K562 (cell line): ENCODE data around the gene SLC36A2. TPM values are rescaled to one million over a fixed set of nuclear protein-coding genes. Genes with fewer than 3 reads are reported as not detected.
A peak's percentile ranks its signal among the peaks of the same experiment; 100 is the strongest.
"Not testable (repeated sequence)": the region's sequence is repeated elsewhere in the genome, so short reads cannot be mapped to it uniquely, and the experiment has no call there.

Experiments
- ATAC-seq: fragments of 200-7000 bp; cut with Tn5 transposase; 3 replicates; pipeline ENCODE4 v1.9.1; 2020; ENCODE audit warnings: moderate library complexity
- BruUV-seq: library from RNA; stranded (reverse); fragments of 400-500 nt; replicated peaks from 2 replicates; lab custom pipeline; 2021; lab: Mats Ljungman, UMichigan
- CTCF ChIA-PET: fragments of 300-600 bp; formaldehyde crosslinking; extraction: SDS; loops from one replicate; lab custom pipeline; 2021; ENCODE audit warnings: low intra/inter-chr PET ratio; lab: Yijun Ruan, JAX
- POLR2A ChIA-PET: fragments of 300-600, 350-650 bp; sonication (Branson Sonifier 250); formaldehyde crosslinking; extraction: SDS; loops from one replicate; lab custom pipeline; 2021; ENCODE audit warnings: antibody characterized with exemption, inconsistent platforms; lab: Yijun Ruan, JAX
- DNase-seq, 4 experiments: peaks; one replicate each; pipeline versions ENCODE4 v3.0.0 to v3.0.0-alpha.2; 2011 to 2018; ENCODE audit warnings: low spot score in 3 of 4, mixed read lengths in 3 of 4; ENCODE audit errors: extremely low read depth in 1 of 4
- FAIRE-seq: peaks from 2 replicates; lab custom pipeline; 2011; peaks lifted over from hg19 to GRCh38; lab: Jason Lieb, UNC
- H2AFZ ChIP-seq: 2 replicates; pipeline ENCODE4 v1.6.0; 2011; ENCODE audit warnings: low read depth, low read length, control low read depth, inconsistent platforms
- H3K27ac ChIP-seq: fragments of 200-600 bp; 3 replicates; pipeline ENCODE4 v1.8.0; 2011; ENCODE audit warnings: low read depth, mild to moderate bottlenecking, control low read depth, inconsistent platforms, low read length, moderate library complexity, mixed read lengths; ENCODE audit errors: extremely low read depth
- H3K27me3 ChIP-seq, 2 experiments: fragments of 300-600 bp in 1 of 2; 2 replicates in 1 of 2; 3 replicates in 1 of 2; pipeline versions ENCODE4 v1.6.0 to v1.8.0; 2011; ENCODE audit warnings: inconsistent platforms in 2 of 2, low read length in 2 of 2, mild to moderate bottlenecking in 1 of 2, mixed read lengths in 1 of 2, moderate library complexity in 1 of 2; ENCODE audit not compliant: control insufficient read depth in 2 of 2, insufficient read depth in 2 of 2
- H3K36me3 ChIP-seq: fragments of 300-600 bp; 3 replicates; pipeline ENCODE4 v1.8.0; 2011; ENCODE audit warnings: mild to moderate bottlenecking, low read length, inconsistent platforms; ENCODE audit not compliant: control insufficient read depth, insufficient read depth
- H3K4me1 ChIP-seq, 2 experiments: fragments of 200-600 bp in 1 of 2; replicated peaks in 1 of 2; 2 replicates in 1 of 2; 3 replicates in 1 of 2; pipeline versions ENCODE4 v1.5.1 to v1.8.0; 2011; ENCODE audit warnings: inconsistent platforms in 2 of 2, low read length in 2 of 2, mild to moderate bottlenecking in 1 of 2, mixed read lengths in 1 of 2, moderate library complexity in 1 of 2; ENCODE audit not compliant: control insufficient read depth in 2 of 2, insufficient read depth in 2 of 2
- H3K4me2 ChIP-seq: 2 replicates; pipeline ENCODE4 v1.6.1; 2011; ENCODE audit warnings: low read length, control low read depth, inconsistent platforms, mixed read lengths; ENCODE audit not compliant: insufficient read depth
- H3K4me3 ChIP-seq: fragments of 200-600 bp; sonication (generic), shearing (Covaris generic); 2 replicates; pipeline ENCODE4 v1.5.1; 2016; ENCODE audit warnings: control low read depth, inconsistent platforms
- H3K79me2 ChIP-seq: fragments of 200-600 bp; 3 replicates; pipeline ENCODE4 v1.8.0; 2011; ENCODE audit warnings: low read length, inconsistent platforms; ENCODE audit not compliant: control insufficient read depth, insufficient read depth
- H3K9ac ChIP-seq, 2 experiments: 2 replicates each; pipeline versions ENCODE4 v1.6.0 to v1.6.1; 2011; ENCODE audit warnings: low read depth in 2 of 2, low read length in 2 of 2, control low read depth in 1 of 2, inconsistent platforms in 1 of 2, mild to moderate bottlenecking in 1 of 2, mixed read lengths in 1 of 2; ENCODE audit not compliant: insufficient read depth in 1 of 2
- H3K9me1 ChIP-seq: one replicate; pipeline ENCODE4 v1.6.0; 2011; ENCODE audit warnings: inconsistent platforms, mild to moderate bottlenecking, low read length, moderate library complexity; ENCODE audit not compliant: control insufficient read depth, insufficient read depth
- H3K9me3 ChIP-seq: replicated peaks from 2 replicates; pipeline ENCODE4 v1.5.1; 2011; ENCODE audit warnings: low read depth, low read length, inconsistent platforms; ENCODE audit not compliant: control insufficient read depth, insufficient read depth
- H4K20me1 ChIP-seq: replicated peaks from 2 replicates; pipeline ENCODE4 v1.6.1; 2011; ENCODE audit warnings: low read length, inconsistent platforms, mixed read lengths; ENCODE audit not compliant: control insufficient read depth, insufficient read depth
- NFYB ChIP-seq: IDR thresholded peaks from 2 replicates; pipeline ENCODE4 v1.6.1; 2011; ENCODE audit warnings: mild to moderate bottlenecking, moderate library complexity; ENCODE audit not compliant: insufficient read length; ENCODE audit errors: extremely low read depth
- WGBS: fragments of 100-300 bp; shearing (Covaris generic); methylation state at CpG from one replicate; pipeline ENCODE4 v1.1.6; 2016; ENCODE audit warnings: low coverage, mixed read lengths; ENCODE audit not compliant: insufficient coverage; ENCODE audit errors: missing lambda C conversion rate; 5-methylcytosine and 5-hydroxymethylcytosine counted together
- in situ Hi-C: fragments of 300-500 bp; cut with MboI; formaldehyde crosslinking; loops from 4 replicates; pipeline ENCODE4 v1.15.0; 2018; ENCODE audit warnings: inconsistent platforms, mixed read lengths
- intact Hi-C: fragments of 100-400 bp; cut with micrococcal nuclease; formaldehyde crosslinking; loops from 2 replicates; pipeline ENCODE4 v1.14.2; 2022
- polyA plus RNA-seq, 8 experiments: library from polyadenylated mRNA; depleted of rRNA in 4 of 8; stranded (reverse) in 5 of 8; unstranded in 3 of 8; fragments of >200 nt; fragmentation: Nextera tagmentation in 2 of 8; fragmentation: Illumina TruSeq in 1 of 8; extraction: Ambion mirVana in 2 of 8; extraction: Trizol in 1 of 8; gene quantifications; 2 replicates each; pipeline versions ENCODE4 v1.2.1 to v1.2.3, GENCODE V29; 2011 to 2014; ENCODE audit warnings: inconsistent platforms in 1 of 8, missing spikeins in 1 of 8
- total RNA-seq, 7 experiments: library from RNA; depleted of rRNA in 6 of 7; stranded (reverse); fragments of >200 nt in 6 of 7; fragmentation: Illumina TruSeq in 2 of 7; extraction: Trizol in 2 of 7; gene quantifications; 2 replicates each; pipeline versions ENCODE4 v1.2.1 to v1.2.3, GENCODE V29; 2011 to 2021; ENCODE audit warnings: low replicate concordance in 1 of 7

Gene SLC36A2
- total and polyA plus RNA-seq, 9 of the 15 experiments (the other 6 are each of a cell fraction or from before 2014, with no cell fraction given), result not detected

DNA sequence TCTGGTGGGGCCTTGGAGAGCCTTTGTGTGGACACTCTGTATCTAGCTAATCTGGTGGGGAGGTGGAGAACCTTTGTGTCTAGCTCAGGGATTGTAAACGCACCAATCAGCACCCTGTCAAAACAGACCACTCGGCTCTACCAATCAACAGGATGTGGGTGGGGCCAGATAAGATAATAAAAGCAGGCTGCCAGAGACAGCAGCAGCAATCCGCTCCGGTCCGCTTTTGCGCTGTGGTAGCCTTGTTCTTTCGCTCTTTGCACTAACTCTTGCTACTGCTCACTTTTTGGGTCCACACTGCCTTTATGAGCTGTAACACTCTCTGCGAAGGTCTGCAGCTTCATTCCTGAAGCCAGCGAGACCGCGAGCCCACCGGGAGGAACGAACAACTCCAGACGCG lies 37.5 kb downstream of the SLC36A2 start:
- in situ Hi-C loops, DNase-seq, H3K27me3 ChIP-seq, ATAC-seq, H3K9me3 ChIP-seq, H3K79me2 ChIP-seq, H3K4me1 ChIP-seq, H3K4me2 ChIP-seq, intact Hi-C loops, FAIRE-seq, H2AFZ ChIP-seq, H3K36me3 ChIP-seq, H3K9ac ChIP-seq, H3K27ac ChIP-seq, H3K9me1 ChIP-seq, H4K20me1 ChIP-seq, H3K4me3 ChIP-seq, BruUV-seq, CTCF ChIA-PET: not testable (repeated sequence)
- peak; percentile 13 for TF ChIP-seq NFYB
- POLR2A ChIA-PET, result interaction anchor here (0.7 to 1.1 kb wide), 3 partner anchors 9 to 193 kb away, joined by 3 to 4 read pairs (median 3); no protein-coding TSS in a partner anchor
- WGBS, result 38% methylated on average over 11 of the region's 15 CpGs

DNA sequence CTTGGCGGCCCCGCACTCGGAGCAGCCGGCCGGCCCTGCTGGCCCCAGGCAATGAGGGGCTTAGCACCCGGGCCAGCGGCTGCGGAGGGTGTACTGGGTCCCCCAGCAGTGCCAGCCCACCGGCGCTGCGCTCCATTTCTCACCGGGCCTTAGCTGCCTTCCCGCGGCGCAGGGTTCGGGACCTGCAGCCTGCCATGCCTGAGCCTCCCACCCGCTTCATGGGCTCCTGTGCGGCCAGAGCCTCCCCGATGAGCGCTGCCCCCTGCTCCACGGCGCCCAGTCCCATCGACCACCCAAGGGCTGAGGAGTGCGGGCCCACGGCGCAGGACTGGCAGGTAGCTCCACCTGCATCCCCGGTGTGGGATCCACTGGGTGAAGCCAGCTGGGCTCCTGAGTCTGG lies 38.1 kb downstream of the SLC36A2 start:
- H3K4me3 ChIP-seq, H3K27ac ChIP-seq, H3K4me1 ChIP-seq, intact Hi-C loops, DNase-seq, H3K9me3 ChIP-seq, H3K9ac ChIP-seq, H3K27me3 ChIP-seq, H3K36me3 ChIP-seq, in situ Hi-C loops, H2AFZ ChIP-seq, ATAC-seq, FAIRE-seq, H4K20me1 ChIP-seq, H3K79me2 ChIP-seq, BruUV-seq, H3K4me2 ChIP-seq, H3K9me1 ChIP-seq: not testable (repeated sequence)
- CTCF ChIA-PET, result interaction anchor here (0.5 kb wide), 1 partner anchor 89 kb away, joined by 3 read pairs; no protein-coding TSS in a partner anchor
- POLR2A ChIA-PET, result interaction anchor here (0.7 to 1.1 kb wide), 3 partner anchors 8 to 192 kb away, joined by 3 to 4 read pairs (median 3); no protein-coding TSS in a partner anchor
- 20% methylated on average over 4 of the region's 27 CpGs for WGBS
